ENCODE measurements around the gene SOAT1.

- TF ChIP-seq POLR2A (IDR thresholded peaks at IDR 0.05; ENCODE audit: low read length) (no peak), BHLHE40 (IDR thresholded peaks at IDR 0.05; ENCODE audit: low read depth, low read length) (no peak), SMC3 (IDR thresholded peaks at IDR 0.05) (no peak), PBX3 (IDR thresholded peaks at IDR 0.05) (no peak), USF2 (IDR thresholded peaks at IDR 0.05) (no peak), MYC (IDR thresholded peaks at IDR 0.05; ENCODE audit: borderline replicate concordance, low read length) (no peak), TP53 (CRISPR knock-in tag; IDR thresholded peaks at IDR 0.05) (no peak), RNF2 (IDR thresholded peaks at IDR 0.05; ENCODE audit: borderline replicate concordance, low read depth) (no peak)
- TF ChIP-seq, protein P1, sequence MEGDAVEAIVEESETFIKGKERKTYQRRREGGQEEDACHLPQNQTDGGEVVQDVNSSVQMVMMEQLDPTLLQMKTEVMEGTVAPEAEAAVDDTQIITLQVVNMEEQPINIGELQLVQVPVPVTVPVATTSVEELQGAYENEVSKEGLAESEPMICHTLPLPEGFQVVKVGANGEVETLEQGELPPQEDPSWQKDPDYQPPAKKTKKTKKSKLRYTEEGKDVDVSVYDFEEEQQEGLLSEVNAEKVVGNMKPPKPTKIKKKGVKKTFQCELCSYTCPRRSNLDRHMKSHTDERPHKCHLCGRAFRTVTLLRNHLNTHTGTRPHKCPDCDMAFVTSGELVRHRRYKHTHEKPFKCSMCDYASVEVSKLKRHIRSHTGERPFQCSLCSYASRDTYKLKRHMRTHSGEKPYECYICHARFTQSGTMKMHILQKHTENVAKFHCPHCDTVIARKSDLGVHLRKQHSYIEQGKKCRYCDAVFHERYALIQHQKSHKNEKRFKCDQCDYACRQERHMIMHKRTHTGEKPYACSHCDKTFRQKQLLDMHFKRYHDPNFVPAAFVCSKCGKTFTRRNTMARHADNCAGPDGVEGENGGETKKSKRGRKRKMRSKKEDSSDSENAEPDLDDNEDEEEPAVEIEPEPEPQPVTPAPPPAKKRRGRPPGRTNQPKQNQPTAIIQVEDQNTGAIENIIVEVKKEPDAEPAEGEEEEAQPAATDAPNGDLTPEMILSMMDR (IDR thresholded peaks at IDR 0.05): no peak
- TF ChIP-seq, protein P2, sequence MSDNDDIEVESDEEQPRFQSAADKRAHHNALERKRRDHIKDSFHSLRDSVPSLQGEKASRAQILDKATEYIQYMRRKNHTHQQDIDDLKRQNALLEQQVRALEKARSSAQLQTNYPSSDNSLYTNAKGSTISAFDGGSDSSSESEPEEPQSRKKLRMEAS (IDR thresholded peaks at IDR 0.05): no peak
These were observed 47.3 kb downstream of the SOAT1 start for GRCh38 chr1:179340918-179341317.
